OCI-LY7 (cell line): Measurements from ENCODE around the gene PPIB. TPM values are rescaled to one million over a fixed set of nuclear protein-coding genes. Genes with fewer than 3 reads are reported as not detected.

Experiments used
- BruUV-seq: library from RNA; stranded (reverse); fragments of 400-500 nt; replicated peaks from 2 replicates; lab custom pipeline; 2021; lab: Mats Ljungman, UMichigan
- CTCF ChIA-PET: fragments of 300-600 bp; sonication (Branson Sonifier 250); formaldehyde crosslinking; loops from one replicate; lab custom pipeline; 2022; ENCODE audit warnings: antibody characterized with exemption; ENCODE audit not compliant: unreplicated experiment; lab: Charles Lee
- POLR2A ChIA-PET: fragments of 300-600 bp; sonication (Branson Sonifier 250); formaldehyde crosslinking; loops from one replicate; lab custom pipeline; 2022; ENCODE audit warnings: antibody characterized with exemption; lab: Charles Lee
- DNase-seq: peaks from one replicate; pipeline ENCODE4 v3.0.0-alpha.2; 2015; ENCODE audit warnings: low spot score
- H2AFZ ChIP-seq: fragments of 200-600 bp; sonication (generic), shearing (Covaris generic); 2 replicates; pipeline ENCODE4 v1.6.1; 2014; ENCODE audit warnings: mild to moderate bottlenecking, antibody characterized with exemption, low read length, moderate library complexity
- H3K27ac ChIP-seq: fragments of 200-600 bp; sonication (generic); 2 replicates; pipeline ENCODE4 v1.5.1; 2014; ENCODE audit warnings: mixed run types, low read depth, mild to moderate bottlenecking, moderate library complexity, low read length, inconsistent platforms; ENCODE audit not compliant: poor library complexity, severe bottlenecking
- H3K36me3 ChIP-seq: fragments of 200-600 bp; sonication (generic); 2 replicates; pipeline ENCODE4 v1.6.1; 2014; ENCODE audit warnings: mild to moderate bottlenecking, antibody characterized with exemption, low read length, moderate library complexity, mixed read lengths; ENCODE audit not compliant: insufficient read depth
- H3K4me1 ChIP-seq: fragments of 200-600 bp; sonication (generic); 2 replicates; pipeline ENCODE4 v1.5.1; 2014; ENCODE audit warnings: mild to moderate bottlenecking, low read length; ENCODE audit not compliant: insufficient read depth, poor library complexity, severe bottlenecking
- H3K4me2 ChIP-seq: fragments of 200-600 bp; sonication (generic); 2 replicates; pipeline ENCODE4 v1.6.1; 2014; ENCODE audit warnings: mild to moderate bottlenecking, low read length
- H3K4me3 ChIP-seq: fragments of 200-600 bp; sonication (generic); 2 replicates; pipeline ENCODE4 v1.5.1; 2014; ENCODE audit warnings: mild to moderate bottlenecking, low read depth, low read length; ENCODE audit not compliant: poor library complexity, severe bottlenecking
- H3K79me2 ChIP-seq: fragments of 200-600 bp; sonication (generic); 2 replicates; pipeline ENCODE4 v1.6.1; 2016; ENCODE audit warnings: low read depth, mild to moderate bottlenecking, low read length, moderate library complexity, mixed read lengths; ENCODE audit not compliant: insufficient read depth
- H3K9me2 ChIP-seq: fragments of 200-600 bp; sonication (generic); 2 replicates; pipeline ENCODE4 v1.6.1; 2016; ENCODE audit warnings: mild to moderate bottlenecking, low read length, mixed read lengths; ENCODE audit not compliant: insufficient read depth
- H3K9me3 ChIP-seq: fragments of 200-600 bp; sonication (generic); 2 replicates; pipeline ENCODE4 v1.6.1; 2014; ENCODE audit warnings: mild to moderate bottlenecking, mixed run types, low read length, mixed read lengths
- H4K20me1 ChIP-seq: fragments of 200-600 bp; sonication (generic); 2 replicates; pipeline ENCODE4 v1.6.1; 2014; ENCODE audit warnings: mild to moderate bottlenecking, antibody characterized with exemption, low read length, moderate library complexity, mixed read lengths; ENCODE audit not compliant: insufficient read depth
- CTCF ChIP-seq: fragments of 200-600 bp; sonication (generic); conservative IDR thresholded peaks from 2 replicates; pipeline ENCODE4 v1.5.1; 2014; ENCODE audit warnings: mild to moderate bottlenecking, antibody characterized with exemption, low read length, moderate library complexity, mixed read lengths
- EZH2phosphoT487 ChIP-seq: fragments of 200-600 bp; sonication (generic); IDR thresholded peaks from 2 replicates; pipeline ENCODE4 v1.6.1; 2018; ENCODE audit warnings: low read depth, borderline replicate concordance, mild to moderate bottlenecking, mixed run types, antibody characterized with exemption, low read length, moderate library complexity, mixed read lengths
- intact Hi-C: fragments of 100-400 bp; cut with micrococcal nuclease; formaldehyde crosslinking; loops from one replicate; pipeline ENCODE4 v1.10.0; 2022; ENCODE audit not compliant: unreplicated experiment
- total RNA-seq, 2 experiments: library from RNA; depleted of rRNA in 1 of 2; stranded (reverse); fragments of >200 nt in 1 of 2; shearing (Covaris generic) in 1 of 2; gene quantifications; 2 replicates each; pipeline ENCODE4 v1.2.3, GENCODE V29; 2014 to 2022

The PPIB gene
- total RNA-seq, 2 experiments from 2014 or later, result 243 to 307 TPM

DNA sequence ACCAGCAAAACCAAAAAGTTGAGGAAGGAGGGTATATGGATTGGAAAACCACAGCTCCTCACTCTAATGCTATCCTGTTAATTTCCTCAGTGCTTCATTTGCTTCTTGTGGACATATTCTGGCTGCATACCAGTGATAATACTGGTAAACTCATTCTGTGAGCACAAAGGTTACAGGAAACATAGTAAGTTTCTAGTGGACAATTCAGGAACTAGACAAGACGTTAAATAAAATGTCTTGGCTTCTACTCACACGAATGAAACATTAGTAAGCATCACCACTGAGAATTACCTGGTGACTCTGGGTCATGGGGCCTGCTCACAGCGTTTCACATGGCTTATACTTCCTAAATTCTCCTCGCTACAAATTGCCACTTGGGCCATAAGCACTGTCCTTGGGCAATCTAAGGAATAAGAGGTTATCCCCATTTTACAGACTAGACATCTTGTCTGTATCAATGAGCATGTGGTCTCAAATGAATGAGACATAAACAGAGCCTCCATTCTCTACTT is 20.1 kb upstream of the PPIB start:
- H3K27ac ChIP-seq, result no peak overlapping the region
- H4K20me1 ChIP-seq, result no peaks in the 10 kb centered on the region
- no peaks in the 10 kb centered on the region for H3K4me1 ChIP-seq
- no peak overlapping the region for H3K4me2 ChIP-seq
- no peak for DNase-seq
- peaks cover 4% of the 10 kb centered on the region; the same call in 1 of the 2 replicates for H3K36me3 ChIP-seq
- H3K9me3 ChIP-seq, result no peaks in the 10 kb centered on the region
- no peak overlapping the region for H3K4me3 ChIP-seq
- no peaks in the 10 kb centered on the region for H3K79me2 ChIP-seq
- intact Hi-C loops, result no loop called here
- no peak overlapping the region for H2AFZ ChIP-seq
- H3K9me2 ChIP-seq, result no peaks in the 10 kb centered on the region
- BruUV-seq, result no TSS peak
- POLR2A ChIA-PET, result no interaction called here
- CTCF ChIA-PET, result no interaction called here
- no peak for TF ChIP-seq EZH2phosphoT487
- TF ChIP-seq CTCF, result no peak

GRCh38 chr15:64180235-64180824 is 17.5 kb upstream of the PPIB start:
- Histone ChIP-seq H3K4me3 (no peak overlapping the region), H4K20me1 (no peaks in the 10 kb centered on the region), H3K36me3 (no peaks in the 10 kb centered on the region; the same call in 1 of the 2 replicates), H3K79me2 (no peaks in the 10 kb centered on the region), H2AFZ (no peak overlapping the region), H3K4me2 (no peak overlapping the region), H3K9me3 (no peaks in the 10 kb centered on the region), H3K4me1 (no peaks in the 10 kb centered on the region), H3K27ac (no peak overlapping the region), H3K9me2 (no peaks in the 10 kb centered on the region)
- no TSS peak for BruUV-seq
- CTCF ChIA-PET, result interaction anchor here (0.6 kb wide), 1 partner anchor 14 kb away, joined by 3 read pairs; no protein-coding TSS in a partner anchor
- intact Hi-C loops, result no loop called here
- DNase-seq, result no peak
- TF ChIP-seq EZH2phosphoT487, result no peak
- no peak for TF ChIP-seq CTCF
- POLR2A ChIA-PET, result no interaction called here
